HEK293 (cell line): Measurements from ENCODE around the gene FAM78A.
A peak's percentile ranks its signal among the peaks of the same experiment; 100 is the strongest.

ENCODE experiments used
- CTCF ChIA-PET: fragments of 350-600 bp; formaldehyde crosslinking; extraction: SDS; loops from one replicate; lab custom pipeline; 2021; ENCODE audit warnings: antibody characterized with exemption; lab: Yijun Ruan, JAX
- POLR2A ChIA-PET: fragments of 300-600 bp; formaldehyde crosslinking; extraction: SDS; loops from one replicate; lab custom pipeline; 2020; ENCODE audit warnings: antibody characterized with exemption, inconsistent platforms; lab: Yijun Ruan, JAX
- H3K27ac ChIP-seq: fragments of 200-500 bp; sonication (Bioruptor generic); 2 replicates; pipeline ENCODE4 v1.5.1; 2014; ENCODE audit warnings: low read depth, low read length, control low read depth, inconsistent platforms; ENCODE audit errors: extremely low read depth
- H3K36me3 ChIP-seq, 2 experiments: fragments of 200-500 bp in 1 of 2; sonication (Bioruptor generic) in 1 of 2; 1 replicate in 1 of 2; 2 replicates in 1 of 2; pipeline ENCODE4 v1.5.1; 2014 to 2017; ENCODE audit warnings: inconsistent platforms in 2 of 2, low read length in 2 of 2; ENCODE audit not compliant: control insufficient read depth in 2 of 2, insufficient read depth in 1 of 2
- H3K4me1 ChIP-seq: fragments of 200-500 bp; sonication (Bioruptor generic); 2 replicates; pipeline ENCODE4 v1.5.1; 2014; ENCODE audit warnings: mild to moderate bottlenecking, low read length, inconsistent platforms; ENCODE audit not compliant: control insufficient read depth, insufficient read depth
- H3K4me3 ChIP-seq: 2 replicates; pipeline ENCODE4 v1.5.1; 2011; ENCODE audit warnings: low read depth, mild to moderate bottlenecking, control low read depth, low read length, moderate library complexity
- H3K9me3 ChIP-seq: fragments of 200-500 bp; sonication (Bioruptor generic); 2 replicates; pipeline ENCODE4 v1.5.1; 2014; ENCODE audit warnings: low read depth, low read length, inconsistent platforms; ENCODE audit not compliant: control insufficient read depth, insufficient read depth
- CTCF ChIP-seq: fragments of 450-650 bp; formaldehyde crosslinking; IDR thresholded peaks from 2 replicates; pipeline ENCODE4 v1.5.1; 2016; ENCODE audit warnings: missing biosample characterization, missing genetic modification characterization
- GLIS1 ChIP-seq: fragments of 450-650 bp; formaldehyde crosslinking; IDR thresholded peaks from 2 replicates; pipeline ENCODE4 v1.5.1; 2016; ENCODE audit warnings: missing biosample characterization, missing genetic modification characterization
- GLIS2 ChIP-seq: fragments of 450-650 bp; formaldehyde crosslinking; IDR thresholded peaks from 2 replicates; pipeline ENCODE4 v1.5.1; 2016; ENCODE audit warnings: missing biosample characterization, missing genetic modification characterization
- KLF1 ChIP-seq: fragments of 450-650 bp; formaldehyde crosslinking; IDR thresholded peaks from 2 replicates; pipeline ENCODE4 v1.5.1; 2016; ENCODE audit warnings: missing biosample characterization, missing genetic modification characterization
- OSR2 ChIP-seq: fragments of 450-650 bp; formaldehyde crosslinking; IDR thresholded peaks from 2 replicates; pipeline ENCODE4 v1.5.1; 2016; ENCODE audit warnings: missing biosample characterization, missing genetic modification characterization
- PATZ1 ChIP-seq: fragments of 450-650 bp; formaldehyde crosslinking; IDR thresholded peaks from 2 replicates; pipeline ENCODE4 v1.5.1; 2016; ENCODE audit warnings: missing biosample characterization, missing genetic modification characterization
- SP2 ChIP-seq: fragments of 450-650 bp; formaldehyde crosslinking; IDR thresholded peaks from 2 replicates; pipeline ENCODE4 v1.5.1; 2016; ENCODE audit warnings: missing biosample characterization, missing genetic modification characterization
- SP3 ChIP-seq: fragments of 450-650 bp; formaldehyde crosslinking; IDR thresholded peaks from 2 replicates; pipeline ENCODE4 v1.5.1; 2016; ENCODE audit warnings: missing biosample characterization, missing genetic modification characterization
- SP7 ChIP-seq: fragments of 450-650 bp; formaldehyde crosslinking; IDR thresholded peaks from 2 replicates; pipeline ENCODE4 v1.5.1; 2016; ENCODE audit warnings: missing biosample characterization, missing genetic modification characterization
- ZBTB1 ChIP-seq: fragments of 450-650 bp; formaldehyde crosslinking; IDR thresholded peaks from 2 replicates; pipeline ENCODE4 v1.5.1; 2016; ENCODE audit warnings: missing biosample characterization, missing genetic modification characterization
- ZBTB8A ChIP-seq: fragments of 450-650 bp; formaldehyde crosslinking; IDR thresholded peaks from 2 replicates; pipeline ENCODE4 v1.5.1; 2016; ENCODE audit warnings: missing biosample characterization, missing genetic modification characterization
- ZNF112 ChIP-seq: fragments of 450-650 bp; formaldehyde crosslinking; IDR thresholded peaks from 2 replicates; pipeline ENCODE4 v1.5.0; 2017; ENCODE audit warnings: missing biosample characterization, missing genetic modification characterization
- ZNF155 ChIP-seq: fragments of 450-650 bp; formaldehyde crosslinking; IDR thresholded peaks from 2 replicates; pipeline ENCODE4 v1.5.1; 2016; ENCODE audit warnings: missing biosample characterization, missing genetic modification characterization
- ZNF184 ChIP-seq: fragments of 450-650 bp; IDR thresholded peaks from 2 replicates; pipeline ENCODE4 v1.5.1; 2018; ENCODE audit warnings: missing biosample characterization, mild to moderate bottlenecking, missing genetic modification characterization
- ZNF223 ChIP-seq: fragments of 450-650 bp; formaldehyde crosslinking; IDR thresholded peaks from 2 replicates; pipeline ENCODE4 v1.5.1; 2016; ENCODE audit warnings: missing biosample characterization, missing genetic modification characterization
- ZNF324 ChIP-seq: fragments of 450-650 bp; formaldehyde crosslinking; IDR thresholded peaks from 2 replicates; pipeline ENCODE4 v1.5.1; 2016; ENCODE audit warnings: missing biosample characterization, missing genetic modification characterization
- ZNF37A ChIP-seq: fragments of 450-650 bp; IDR thresholded peaks from 2 replicates; pipeline ENCODE4 v1.5.1; 2018; ENCODE audit warnings: missing biosample characterization, missing genetic modification characterization
- ZNF391 ChIP-seq: fragments of 450-650 bp; formaldehyde crosslinking; IDR thresholded peaks from 2 replicates; pipeline ENCODE4 v1.5.1; 2016; ENCODE audit warnings: low read depth, missing biosample characterization, missing genetic modification characterization, borderline replicate concordance
- ZNF404 ChIP-seq: fragments of 450-650 bp; formaldehyde crosslinking; IDR thresholded peaks from 2 replicates; pipeline ENCODE4 v1.5.1; 2017; ENCODE audit warnings: missing biosample characterization, missing genetic modification characterization
- ZNF488 ChIP-seq: fragments of 450-650 bp; formaldehyde crosslinking; IDR thresholded peaks from 2 replicates; pipeline ENCODE4 v1.5.1; 2016; ENCODE audit warnings: missing biosample characterization, missing genetic modification characterization
- ZNF530 ChIP-seq: fragments of 450-650 bp; formaldehyde crosslinking; IDR thresholded peaks from 2 replicates; pipeline ENCODE4 v1.5.1; 2016; ENCODE audit warnings: low read depth, missing biosample characterization, missing genetic modification characterization
- ZSCAN30 ChIP-seq: fragments of 450-650 bp; IDR thresholded peaks from 2 replicates; pipeline ENCODE4 v1.5.1; 2018; ENCODE audit warnings: missing biosample characterization, mild to moderate bottlenecking, missing genetic modification characterization, moderate library complexity
- ZXDB ChIP-seq: fragments of 450-650 bp; formaldehyde crosslinking; IDR thresholded peaks from 2 replicates; pipeline ENCODE4 v1.5.1; 2016; ENCODE audit warnings: missing biosample characterization, missing genetic modification characterization
- TF ChIP-seq, protein P1 (sequence below): IDR thresholded peaks from 2 replicates; pipeline ENCODE4 v1.6.1; 2011; ENCODE audit warnings: mild to moderate bottlenecking, low read depth, low read length, borderline replicate concordance
- TF ChIP-seq, protein P2 (sequence below): fragments of 450-650 bp; IDR thresholded peaks from 2 replicates; pipeline ENCODE4 v1.5.1; 2018; ENCODE audit warnings: missing biosample characterization, mild to moderate bottlenecking, missing genetic modification characterization
- TF ChIP-seq, protein P3 (sequence below): fragments of 450-650 bp; formaldehyde crosslinking; IDR thresholded peaks from 2 replicates; pipeline ENCODE4 v1.5.1; 2017; ENCODE audit warnings: missing biosample characterization, missing genetic modification characterization

The FAM78A gene

GRCh38 chr9:131282688-131283422 is 6.5 kb upstream of the FAM78A start:
- Histone ChIP-seq H3K4me3 (peak overlapping the region; percentile 22), H3K36me3 (no peaks in the 10 kb centered on the region), H3K27ac (no peak overlapping the region), H3K9me3 (no peaks in the 10 kb centered on the region), H3K4me1 (no peaks in the 10 kb centered on the region)
- ChIA-PET CTCF (interaction anchor here (0.5 to 1.2 kb wide), 4 partner anchors 30 to 105 kb away, joined by 3 to 6 read pairs (median 4); no protein-coding TSS in a partner anchor), POLR2A (no interaction called here)
- no peak for TF ChIP-seq ZNF37A (tag by site-specific recombination)
- TF ChIP-seq OSR2 (tag by site-specific recombination), result peak; percentile 55
- TF ChIP-seq ZNF184 (tag by site-specific recombination), result no peak
- peak; percentile 41 for TF ChIP-seq KLF1
- 0 out of 2 replicates have a peak, but pooled peaks have one; percentile 58 for TF ChIP-seq ZBTB1 (tag by site-specific recombination)
- TF ChIP-seq ZNF223 (tag by site-specific recombination), result no peak
- peak; percentile 32 for TF ChIP-seq GLIS2 (tag by site-specific recombination)
- peak; percentile 21; the same call in 1 of the 2 replicates for TF ChIP-seq SP2 (tag by site-specific recombination)
- no peak for TF ChIP-seq ZNF530 (tag by site-specific recombination)
- TF ChIP-seq ZSCAN30, result peak; percentile 50; the same call in 1 of the 2 replicates
- peak; percentile 52 for TF ChIP-seq SP3 (tag by site-specific recombination)
- no peak for TF ChIP-seq ZNF112 (tag by site-specific recombination)
- TF ChIP-seq, protein P1, sequence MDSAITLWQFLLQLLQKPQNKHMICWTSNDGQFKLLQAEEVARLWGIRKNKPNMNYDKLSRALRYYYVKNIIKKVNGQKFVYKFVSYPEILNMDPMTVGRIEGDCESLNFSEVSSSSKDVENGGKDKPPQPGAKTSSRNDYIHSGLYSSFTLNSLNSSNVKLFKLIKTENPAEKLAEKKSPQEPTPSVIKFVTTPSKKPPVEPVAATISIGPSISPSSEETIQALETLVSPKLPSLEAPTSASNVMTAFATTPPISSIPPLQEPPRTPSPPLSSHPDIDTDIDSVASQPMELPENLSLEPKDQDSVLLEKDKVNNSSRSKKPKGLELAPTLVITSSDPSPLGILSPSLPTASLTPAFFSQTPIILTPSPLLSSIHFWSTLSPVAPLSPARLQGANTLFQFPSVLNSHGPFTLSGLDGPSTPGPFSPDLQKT, result no peak
- no peak for TF ChIP-seq ZNF488 (tag by site-specific recombination)
- TF ChIP-seq ZNF404 (tag by site-specific recombination), result no peak
- no peak for TF ChIP-seq CTCF
- no peak for TF ChIP-seq ZNF155
- peak; percentile 16; the same call in 1 of the 2 replicates for TF ChIP-seq ZBTB8A (tag by site-specific recombination)
- no peak for TF ChIP-seq SP7
- TF ChIP-seq ZNF324 (tag by site-specific recombination), result no peak
- TF ChIP-seq ZNF391, result no peak
- TF ChIP-seq GLIS1 (tag by site-specific recombination), result peak; percentile 41
- TF ChIP-seq, protein P2, sequence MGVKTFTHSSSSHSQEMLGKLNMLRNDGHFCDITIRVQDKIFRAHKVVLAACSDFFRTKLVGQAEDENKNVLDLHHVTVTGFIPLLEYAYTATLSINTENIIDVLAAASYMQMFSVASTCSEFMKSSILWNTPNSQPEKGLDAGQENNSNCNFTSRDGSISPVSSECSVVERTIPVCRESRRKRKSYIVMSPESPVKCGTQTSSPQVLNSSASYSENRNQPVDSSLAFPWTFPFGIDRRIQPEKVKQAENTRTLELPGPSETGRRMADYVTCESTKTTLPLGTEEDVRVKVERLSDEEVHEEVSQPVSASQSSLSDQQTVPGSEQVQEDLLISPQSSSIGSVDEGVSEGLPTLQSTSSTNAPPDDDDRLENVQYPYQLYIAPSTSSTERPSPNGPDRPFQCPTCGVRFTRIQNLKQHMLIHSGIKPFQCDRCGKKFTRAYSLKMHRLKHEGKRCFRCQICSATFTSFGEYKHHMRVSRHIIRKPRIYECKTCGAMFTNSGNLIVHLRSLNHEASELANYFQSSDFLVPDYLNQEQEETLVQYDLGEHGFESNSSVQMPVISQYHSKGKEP (tag by site-specific recombination), result no peak
- TF ChIP-seq, protein P3, sequence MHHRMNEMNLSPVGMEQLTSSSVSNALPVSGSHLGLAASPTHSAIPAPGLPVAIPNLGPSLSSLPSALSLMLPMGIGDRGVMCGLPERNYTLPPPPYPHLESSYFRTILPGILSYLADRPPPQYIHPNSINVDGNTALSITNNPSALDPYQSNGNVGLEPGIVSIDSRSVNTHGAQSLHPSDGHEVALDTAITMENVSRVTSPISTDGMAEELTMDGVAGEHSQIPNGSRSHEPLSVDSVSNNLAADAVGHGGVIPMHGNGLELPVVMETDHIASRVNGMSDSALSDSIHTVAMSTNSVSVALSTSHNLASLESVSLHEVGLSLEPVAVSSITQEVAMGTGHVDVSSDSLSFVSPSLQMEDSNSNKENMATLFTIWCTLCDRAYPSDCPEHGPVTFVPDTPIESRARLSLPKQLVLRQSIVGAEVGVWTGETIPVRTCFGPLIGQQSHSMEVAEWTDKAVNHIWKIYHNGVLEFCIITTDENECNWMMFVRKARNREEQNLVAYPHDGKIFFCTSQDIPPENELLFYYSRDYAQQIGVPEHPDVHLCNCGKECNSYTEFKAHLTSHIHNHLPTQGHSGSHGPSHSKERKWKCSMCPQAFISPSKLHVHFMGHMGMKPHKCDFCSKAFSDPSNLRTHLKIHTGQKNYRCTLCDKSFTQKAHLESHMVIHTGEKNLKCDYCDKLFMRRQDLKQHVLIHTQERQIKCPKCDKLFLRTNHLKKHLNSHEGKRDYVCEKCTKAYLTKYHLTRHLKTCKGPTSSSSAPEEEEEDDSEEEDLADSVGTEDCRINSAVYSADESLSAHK, result peak; percentile 86
- TF ChIP-seq PATZ1 (tag by site-specific recombination), result 0 out of 2 replicates have a peak, but pooled peaks have one; percentile 14
- peak; percentile 98 for TF ChIP-seq ZXDB (tag by site-specific recombination)
